Smooth muscle cell (in vitro differentiated cells): Measurements from ENCODE around the gene GMCL1. TPM values are rescaled to one million over a fixed set of nuclear protein-coding genes. Genes with fewer than 3 reads are reported as not detected.

Source experiments
- DNase-seq: peaks from one replicate; lab custom pipeline; 2025; ENCODE audit not compliant: unreplicated experiment; lab: John Stamatoyannopoulos, UW
- H2AFZ ChIP-seq: fragments of 200-600 bp; sonication (generic); 2 replicates; pipeline ENCODE4 v1.6.0; 2016; ENCODE audit warnings: antibody characterized with exemption, low read depth, mild to moderate bottlenecking
- H3F3A ChIP-seq: fragments of 200-600 bp; sonication (generic); 2 replicates; pipeline ENCODE4 v1.6.0; 2017; ENCODE audit warnings: antibody characterized with exemption, low read depth
- H3K27ac ChIP-seq: fragments of 200-600 bp; sonication (generic); 2 replicates; pipeline ENCODE4 v1.5.1; 2016; ENCODE audit warnings: low read depth, mild to moderate bottlenecking
- H3K27me3 ChIP-seq: fragments of 200-600 bp; sonication (generic); 2 replicates; pipeline ENCODE4 v1.6.1; 2016; ENCODE audit warnings: low read depth, mild to moderate bottlenecking
- H3K36me3 ChIP-seq: fragments of 200-600 bp; sonication (generic); 2 replicates; pipeline ENCODE4 v1.5.1; 2016; ENCODE audit warnings: low read depth
- H3K4me1 ChIP-seq: fragments of 200-600 bp; sonication (generic); 2 replicates; pipeline ENCODE4 v1.5.1; 2016; ENCODE audit warnings: low read depth
- H3K4me2 ChIP-seq: fragments of 200-600 bp; sonication (generic); 2 replicates; pipeline ENCODE4 v1.6.0; 2016; ENCODE audit warnings: mild to moderate bottlenecking
- H3K4me3 ChIP-seq: fragments of 200-600 bp; sonication (generic); 2 replicates; pipeline ENCODE4 v1.5.1; 2016; ENCODE audit warnings: mild to moderate bottlenecking
- H3K79me2 ChIP-seq: fragments of 200-600 bp; sonication (generic); 2 replicates; pipeline ENCODE4 v1.6.0; 2016; ENCODE audit warnings: low read depth, mild to moderate bottlenecking
- H3K9ac ChIP-seq: fragments of 200-600 bp; sonication (generic); 2 replicates; pipeline ENCODE4 v1.6.0; 2016; ENCODE audit warnings: low read depth
- H3K9me3 ChIP-seq: fragments of 200-600 bp; sonication (generic); replicated peaks from 2 replicates; pipeline ENCODE4 v1.5.1; 2016; ENCODE audit warnings: low read depth
- H4K20me1 ChIP-seq: fragments of 200-600 bp; sonication (generic); 2 replicates; pipeline ENCODE4 v1.6.0; 2016; ENCODE audit warnings: low read depth
- CTCF ChIP-seq: fragments of 200-600 bp; sonication (generic); IDR thresholded peaks from 2 replicates; pipeline ENCODE4 v1.5.1; 2017; ENCODE audit warnings: borderline replicate concordance, mild to moderate bottlenecking, antibody characterized with exemption; ENCODE audit not compliant: insufficient read depth, poor library complexity, severe bottlenecking
- WGBS: methylation state at CpG from one replicate; pipeline ENCODE4 v1.1.7; 2016; ENCODE audit warnings: low lambda C conversion rate; 5-methylcytosine and 5-hydroxymethylcytosine counted together
- polyA plus RNA-seq: library from polyadenylated mRNA; unstranded; fragments of >200 nt; fragmentation: Nextera tagmentation; extraction: Ambion mirVana; gene quantifications from 2 replicates; pipeline ENCODE4 v1.2.1, GENCODE V29; 2016
- total RNA-seq: library from RNA; depleted of rRNA; stranded (reverse); fragments of >200 nt; gene quantifications from 2 replicates; pipeline ENCODE4 v1.2.3, GENCODE V29; 2014

Gene GMCL1
- total and polyA plus RNA-seq, 2 experiments from 2014 or later, result 10.4 to 10.6 TPM

- no peaks in the 10 kb centered on the region for H3K36me3 ChIP-seq
- no peak for DNase-seq
- no peaks in the 10 kb centered on the region for H4K20me1 ChIP-seq
- H3K4me1 ChIP-seq, result no peaks in the 10 kb centered on the region
- 93% methylated on average over 16 of the region's 16 CpGs for WGBS
- no peaks in the 10 kb centered on the region for H3K9me3 ChIP-seq
- H3K9ac ChIP-seq, result no peak overlapping the region
- H3K4me3 ChIP-seq, result no peak overlapping the region
- H3K27me3 ChIP-seq, result no peaks in the 10 kb centered on the region
- H3K27ac ChIP-seq, result no peak overlapping the region
- no peak for TF ChIP-seq CTCF
- no peak overlapping the region for H3K4me2 ChIP-seq
- no peak overlapping the region for H2AFZ ChIP-seq
- no peaks in the 10 kb centered on the region for H3K79me2 ChIP-seq
- no peaks in the 10 kb centered on the region for H3F3A ChIP-seq
Measured at GRCh38 chr2:69807821-69808540, 21.5 kb upstream of the GMCL1 start.

DNA sequence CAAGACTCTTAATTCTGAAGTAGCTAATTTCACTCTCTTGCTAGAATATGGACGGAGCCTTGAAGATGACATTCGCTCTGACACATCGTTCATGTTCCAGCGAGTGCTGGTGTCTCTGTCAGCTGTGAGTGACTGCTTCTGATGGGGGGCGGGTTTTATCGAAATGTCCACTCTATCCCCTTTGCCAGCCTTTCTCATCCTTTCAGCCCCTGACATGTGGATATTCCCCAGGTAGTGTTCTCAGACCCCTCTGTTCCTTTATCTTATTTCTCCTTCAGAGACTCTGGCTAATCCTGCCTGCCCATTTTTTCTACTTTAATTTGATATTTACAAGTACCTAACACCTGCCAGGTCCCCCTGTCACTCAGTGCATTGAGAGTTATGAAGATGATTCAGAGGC, 18.9 kb upstream of the GMCL1 start:
- WGBS, result 99% methylated on average over 6 of the region's 6 CpGs
- no peak overlapping the region for H3K4me3 ChIP-seq
- no peaks in the 10 kb centered on the region for H3K79me2 ChIP-seq
- no peaks in the 10 kb centered on the region for H3F3A ChIP-seq
- no peaks in the 10 kb centered on the region for H3K9me3 ChIP-seq
- H3K27ac ChIP-seq, result no peak overlapping the region
- no peak for TF ChIP-seq CTCF
- no peaks in the 10 kb centered on the region for H3K27me3 ChIP-seq
- H3K4me1 ChIP-seq, result no peaks in the 10 kb centered on the region
- no peaks in the 10 kb centered on the region for H4K20me1 ChIP-seq
- no peak for DNase-seq
- no peak overlapping the region for H2AFZ ChIP-seq
- H3K9ac ChIP-seq, result no peak overlapping the region
- H3K36me3 ChIP-seq, result no peaks in the 10 kb centered on the region
- H3K4me2 ChIP-seq, result no peak overlapping the region

DNA sequence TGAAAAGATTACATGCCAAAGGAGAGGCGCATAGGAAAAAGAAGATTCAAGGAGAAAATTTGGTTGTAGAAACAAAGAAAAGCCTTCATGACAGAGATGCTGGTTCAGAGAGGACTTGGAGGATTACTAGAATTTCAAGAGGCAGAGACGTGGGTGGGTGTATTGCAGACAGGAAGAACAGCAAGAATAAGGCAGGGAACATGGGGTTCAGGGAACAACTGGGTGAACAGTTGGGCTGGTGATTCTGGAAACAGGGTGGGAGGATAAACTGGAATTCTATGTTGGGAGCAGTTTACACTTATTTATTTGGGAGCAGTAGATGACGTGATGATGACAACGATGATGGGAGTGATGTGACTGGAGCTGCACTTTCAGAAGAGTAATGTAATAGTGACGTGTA, 18.4 kb upstream of the GMCL1 start:
- Histone ChIP-seq H3K79me2 (no peaks in the 10 kb centered on the region), H4K20me1 (no peaks in the 10 kb centered on the region), H3K27me3 (no peaks in the 10 kb centered on the region), H3K4me1 (no peaks in the 10 kb centered on the region), H3K4me2 (no peak overlapping the region), H2AFZ (no peak overlapping the region), H3K36me3 (no peaks in the 10 kb centered on the region), H3K9me3 (no peaks in the 10 kb centered on the region), H3F3A (no peaks in the 10 kb centered on the region), H3K27ac (no peak overlapping the region), H3K4me3 (no peak overlapping the region), H3K9ac (no peak overlapping the region)
- WGBS, result 97% methylated on average over 5 of the region's 5 CpGs
- no peak for DNase-seq
- no peak for TF ChIP-seq CTCF

DNA sequence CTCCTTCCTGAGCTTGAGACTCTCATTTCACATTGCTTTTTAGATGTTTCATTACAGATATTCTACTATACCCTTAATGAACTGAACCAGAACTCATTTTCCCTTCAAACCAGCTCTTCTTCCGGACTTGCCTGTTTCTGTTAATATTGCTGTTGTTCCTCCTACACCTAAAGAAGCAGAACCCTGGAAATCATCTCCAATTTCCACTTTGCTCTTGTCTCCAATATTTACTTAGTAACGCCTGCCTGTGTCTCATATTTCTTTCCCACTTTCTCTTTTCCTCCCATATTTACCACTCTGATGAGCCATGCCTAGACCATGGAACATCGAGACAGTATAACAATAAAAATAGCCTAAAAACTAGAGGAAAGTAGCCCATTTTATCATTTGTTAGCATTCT, 17.9 kb upstream of the GMCL1 start:
- Histone ChIP-seq H3K36me3 (no peaks in the 10 kb centered on the region), H3K4me2 (no peak overlapping the region), H3K79me2 (no peaks in the 10 kb centered on the region), H3K9me3 (no peaks in the 10 kb centered on the region), H3K27me3 (no peaks in the 10 kb centered on the region), H3F3A (no peaks in the 10 kb centered on the region), H3K4me3 (no peak overlapping the region), H2AFZ (no peak overlapping the region), H3K9ac (no peak overlapping the region), H3K27ac (no peak overlapping the region), H4K20me1 (no peaks in the 10 kb centered on the region), H3K4me1 (no peaks in the 10 kb centered on the region)
- no peak for DNase-seq
- no peak for TF ChIP-seq CTCF
- 90% methylated on average over 3 of the region's 3 CpGs for WGBS
